Karpas-422 (cell line): ENCODE results near the gene KIF26A. TPM values are rescaled to one million over a fixed set of nuclear protein-coding genes. Genes with fewer than 3 reads are reported as not detected.
"Not testable (repeated sequence)": the region's sequence is repeated elsewhere in the genome, so short reads cannot be mapped to it uniquely, and the experiment has no call there.

ENCODE experiments used
- DNase-seq: peaks from one replicate; pipeline ENCODE4 v3.0.0-alpha.2; 2015
- H2AFZ ChIP-seq: fragments of 200-600 bp; sonication (generic); 2 replicates; pipeline ENCODE4 v1.6.1; 2014; ENCODE audit warnings: antibody characterized with exemption, low read length, mixed read lengths
- H3K27ac ChIP-seq: fragments of 200-600 bp; sonication (generic); 2 replicates; pipeline ENCODE4 v1.5.1; 2014; ENCODE audit warnings: mild to moderate bottlenecking, low read length, moderate library complexity
- H3K27me3 ChIP-seq: fragments of 200-600 bp; sonication (generic); 2 replicates; pipeline ENCODE4 v1.6.1; 2014; ENCODE audit warnings: low read length, mixed read lengths
- H3K36me3 ChIP-seq: fragments of 200-600 bp; sonication (generic); 2 replicates; pipeline ENCODE4 v1.6.1; 2014; ENCODE audit warnings: low read length, mixed read lengths; ENCODE audit not compliant: insufficient read depth
- H3K4me1 ChIP-seq: fragments of 200-600 bp; sonication (generic); 2 replicates; pipeline ENCODE4 v1.6.1; 2014; ENCODE audit warnings: mild to moderate bottlenecking, low read length, mixed read lengths
- H3K4me2 ChIP-seq: fragments of 200-600 bp; sonication (generic); 2 replicates; pipeline ENCODE4 v1.6.1; 2014; ENCODE audit warnings: low read length, low read depth, mild to moderate bottlenecking; ENCODE audit not compliant: poor library complexity, severe bottlenecking
- H3K4me3 ChIP-seq: fragments of 200-600 bp; sonication (generic); 2 replicates; pipeline ENCODE4 v1.5.1; 2014; ENCODE audit warnings: mild to moderate bottlenecking, antibody characterized with exemption, low read length, mixed read lengths
- H3K79me2 ChIP-seq: fragments of 200-600 bp; sonication (generic); 2 replicates; pipeline ENCODE4 v1.6.1; 2014; ENCODE audit warnings: mild to moderate bottlenecking, low read length, mixed read lengths
- H3K9ac ChIP-seq: fragments of 200-600 bp; sonication (generic); 2 replicates; pipeline ENCODE4 v1.6.0; 2014; ENCODE audit warnings: low read length
- H3K9me2 ChIP-seq: fragments of 200-600 bp; sonication (generic), shearing (Covaris generic); replicated peaks from 2 replicates; pipeline ENCODE4 v1.6.0; 2014; ENCODE audit warnings: mild to moderate bottlenecking, low read length, moderate library complexity; ENCODE audit not compliant: insufficient read depth
- H3K9me3 ChIP-seq: fragments of 300-700, 200-600 bp; sonication (generic); 2 replicates; pipeline ENCODE4 v1.6.1; 2014; ENCODE audit warnings: low read length, mixed read lengths
- H4K20me1 ChIP-seq: fragments of 200-600 bp; sonication (generic); 2 replicates; pipeline ENCODE4 v1.6.1; 2014; ENCODE audit warnings: mild to moderate bottlenecking, antibody characterized with exemption, low read length, low read depth; ENCODE audit not compliant: insufficient read depth
- total RNA-seq: library from RNA; depleted of rRNA; stranded (reverse); fragments of >200 nt; shearing (Covaris generic); gene quantifications from 2 replicates; pipeline ENCODE4 v1.2.3, GENCODE V29; 2014; ENCODE audit warnings: low replicate concordance

The KIF26A gene
- total RNA-seq, 1 experiment from 2014 or later, result not detected

- Histone ChIP-seq H3K27ac (no peak overlapping the region), H3K4me1 (no peaks in the 10 kb centered on the region), H2AFZ (no peak overlapping the region), H3K4me3 (no peak overlapping the region), H3K9ac (no peak overlapping the region), H4K20me1 (0 out of 2 replicates have a peak, but pooled peaks cover 4% of the 10 kb centered on the region), H3K9me3 (peaks cover 5% of the 10 kb centered on the region; the same call in 1 of the 2 replicates), H3K36me3 (no peaks in the 10 kb centered on the region), H3K79me2 (no peaks in the 10 kb centered on the region), H3K9me2 (no peaks in the 10 kb centered on the region), H3K27me3 (no peaks in the 10 kb centered on the region; the same call in 1 of the 2 replicates), H3K4me2 (no peak overlapping the region)
- peak; percentile 87 for DNase-seq
These were observed 86.3 kb downstream of the KIF26A start for GRCh38 chr14:104224506-104225277.

GRCh38 chr14:104225278-104226190 lies 87.1 kb downstream of the KIF26A start:
- not testable (repeated sequence) for H3K27me3 ChIP-seq, H3K27ac ChIP-seq, H3K36me3 ChIP-seq, H3K4me3 ChIP-seq, H3K4me2 ChIP-seq, H3K9ac ChIP-seq, H3K4me1 ChIP-seq, H3K9me2 ChIP-seq, DNase-seq, H2AFZ ChIP-seq, H4K20me1 ChIP-seq, H3K79me2 ChIP-seq, H3K9me3 ChIP-seq

- Histone ChIP-seq H3K4me3 (no peak overlapping the region), H3K27me3 (no peaks in the 10 kb centered on the region; the same call in 1 of the 2 replicates)
- peak; percentile 49 for DNase-seq
These were observed 88.3 kb downstream of the KIF26A start for GRCh38 chr14:104226421-104227383.

GRCh38 chr14:104227806-104228205 lies 89.4 kb downstream of the KIF26A start:
- H4K20me1 ChIP-seq, result no peaks in the 10 kb centered on the region
- no peak overlapping the region for H3K27ac ChIP-seq
- no peaks in the 10 kb centered on the region; the same call in 1 of the 2 replicates for H3K27me3 ChIP-seq
- no peaks in the 10 kb centered on the region for H3K79me2 ChIP-seq
- H3K9me3 ChIP-seq, result peaks cover 19% of the 10 kb centered on the region
- no peaks in the 10 kb centered on the region for H3K4me1 ChIP-seq
- H3K9ac ChIP-seq, result no peak overlapping the region
- DNase-seq, result no peak
- no peak overlapping the region for H2AFZ ChIP-seq
- H3K4me3 ChIP-seq, result no peak overlapping the region
- no peaks in the 10 kb centered on the region for H3K9me2 ChIP-seq
- no peaks in the 10 kb centered on the region for H3K36me3 ChIP-seq
- no peak overlapping the region for H3K4me2 ChIP-seq

More at GRCh38 chr14:104226421-104227383, 88.3 kb downstream of the KIF26A start:
- Histone ChIP-seq H3K36me3 (no peaks in the 10 kb centered on the region), H3K27ac (no peak overlapping the region), H3K79me2 (no peaks in the 10 kb centered on the region), H4K20me1 (0 out of 2 replicates have a peak, but pooled peaks cover under 1% of the 10 kb centered on the region), H3K4me2 (no peak overlapping the region), H3K9me3 (peaks cover 9% of the 10 kb centered on the region; the same call in 1 of the 2 replicates), H3K9me2 (no peaks in the 10 kb centered on the region), H2AFZ (no peak overlapping the region), H3K9ac (no peak overlapping the region), H3K4me1 (no peaks in the 10 kb centered on the region)

- Histone ChIP-seq H3K4me1 (no peaks in the 10 kb centered on the region), H3K4me2 (no peak overlapping the region), H3K9me3 (peaks cover 19% of the 10 kb centered on the region), H3K4me3 (no peak overlapping the region), H3K9ac (no peak overlapping the region), H2AFZ (no peak overlapping the region), H4K20me1 (no peaks in the 10 kb centered on the region), H3K79me2 (no peaks in the 10 kb centered on the region), H3K36me3 (no peaks in the 10 kb centered on the region), H3K27me3 (no peaks in the 10 kb centered on the region; the same call in 1 of the 2 replicates), H3K27ac (no peak overlapping the region), H3K9me2 (no peaks in the 10 kb centered on the region)
- DNase-seq, result no peak
These were observed 89.8 kb downstream of the KIF26A start for GRCh38 chr14:104228221-104228620.

GRCh38 chr14:104228716-104229533 lies 90.5 kb downstream of the KIF26A start:
- no peaks in the 10 kb centered on the region for H4K20me1 ChIP-seq
- peaks cover 21% of the 10 kb centered on the region for H3K9me3 ChIP-seq
- no peaks in the 10 kb centered on the region for H3K4me1 ChIP-seq
- no peaks in the 10 kb centered on the region for H3K79me2 ChIP-seq
- no peak overlapping the region for H3K4me3 ChIP-seq
- no peak overlapping the region for H3K4me2 ChIP-seq
- no peak overlapping the region for H3K27ac ChIP-seq
- H2AFZ ChIP-seq, result no peak overlapping the region
- no peak for DNase-seq
- no peaks in the 10 kb centered on the region; the same call in 1 of the 2 replicates for H3K27me3 ChIP-seq
- H3K9ac ChIP-seq, result no peak overlapping the region
- H3K9me2 ChIP-seq, result no peaks in the 10 kb centered on the region
- H3K36me3 ChIP-seq, result no peaks in the 10 kb centered on the region

- DNase-seq, result no peak
- H3K9me3 ChIP-seq, result peaks cover 22% of the 10 kb centered on the region
These were observed 91.2 kb downstream of the KIF26A start for GRCh38 chr14:104229534-104230055.

More at GRCh38 chr14:104229534-104230055, 91.2 kb downstream of the KIF26A start:
- H3K9ac ChIP-seq, result no peak overlapping the region
- no peaks in the 10 kb centered on the region for H3K4me1 ChIP-seq
- no peak overlapping the region for H2AFZ ChIP-seq
- H3K36me3 ChIP-seq, result no peaks in the 10 kb centered on the region
- H4K20me1 ChIP-seq, result no peaks in the 10 kb centered on the region
- no peak overlapping the region for H3K4me2 ChIP-seq
- H3K27ac ChIP-seq, result no peak overlapping the region
- H3K4me3 ChIP-seq, result no peak overlapping the region
- no peaks in the 10 kb centered on the region; the same call in 1 of the 2 replicates for H3K27me3 ChIP-seq
- no peaks in the 10 kb centered on the region for H3K9me2 ChIP-seq
- H3K79me2 ChIP-seq, result no peaks in the 10 kb centered on the region
